SK-N-SH (cell line): ENCODE results near the gene GAB1.

ENCODE experiments used
- CHD2 ChIP-seq: fragments of 150-350 bp; IDR thresholded peaks from 2 replicates; pipeline ENCODE4 v1.6.1; 2018; ENCODE audit warnings: low read length; ENCODE audit not compliant: partially characterized antibody
- CTCF ChIP-seq: fragments of 200-600 bp; sonication (generic); IDR thresholded peaks from 2 replicates; pipeline ENCODE4 v1.6.1; 2017; ENCODE audit warnings: antibody characterized with exemption, mild to moderate bottlenecking, moderate library complexity
- EP300 ChIP-seq, 2 experiments: IDR thresholded peaks; 2 replicates each; pipeline versions ENCODE4 v1.4.0 to v1.6.1; 2012; ENCODE audit warnings: borderline replicate concordance in 1 of 2, low read depth in 1 of 2, low read length in 1 of 2
- EZH2phosphoT487 ChIP-seq: fragments of 200-600 bp; sonication (generic); IDR thresholded peaks from 2 replicates; pipeline ENCODE4 v1.6.1; 2017; ENCODE audit warnings: low read depth, mixed run types, mild to moderate bottlenecking, antibody characterized with exemption, moderate library complexity, borderline replicate concordance
- SMC3 ChIP-seq: IDR thresholded peaks from 2 replicates; pipeline ENCODE4 v1.6.1; 2012; ENCODE audit warnings: low read depth, low read length, improper control_type of control experiment
- TAF1 ChIP-seq: IDR thresholded peaks from 2 replicates; pipeline ENCODE4 v1.6.1; 2012; ENCODE audit warnings: low read depth, mild to moderate bottlenecking, low read length, moderate library complexity, borderline replicate concordance
- TCF12 ChIP-seq: IDR thresholded peaks from 2 replicates; pipeline ENCODE4 v1.4.0; 2012
- YY1 ChIP-seq: IDR thresholded peaks from 2 replicates; pipeline ENCODE4 v1.4.0; 2012; ENCODE audit warnings: low read depth, mild to moderate bottlenecking
- TF ChIP-seq, protein P1 (sequence below): IDR thresholded peaks from 2 replicates; pipeline ENCODE4; 2012

GRCh38 chr4:143455211-143455610 is 118.5 kb downstream of the GAB1 start:
- TF ChIP-seq CHD2 (no peak), CTCF (no peak), SMC3 (no peak), TCF12 (no peak), EZH2phosphoT487 (no peak), TAF1 (no peak), YY1 (no peak), EP300 (IDR thresholded peaks at IDR 0.05; ENCODE audit: borderline replicate concordance in 1 of 2, low read depth in 1 of 2, low read length in 1 of 2) (no peak)
- TF ChIP-seq, protein P1, sequence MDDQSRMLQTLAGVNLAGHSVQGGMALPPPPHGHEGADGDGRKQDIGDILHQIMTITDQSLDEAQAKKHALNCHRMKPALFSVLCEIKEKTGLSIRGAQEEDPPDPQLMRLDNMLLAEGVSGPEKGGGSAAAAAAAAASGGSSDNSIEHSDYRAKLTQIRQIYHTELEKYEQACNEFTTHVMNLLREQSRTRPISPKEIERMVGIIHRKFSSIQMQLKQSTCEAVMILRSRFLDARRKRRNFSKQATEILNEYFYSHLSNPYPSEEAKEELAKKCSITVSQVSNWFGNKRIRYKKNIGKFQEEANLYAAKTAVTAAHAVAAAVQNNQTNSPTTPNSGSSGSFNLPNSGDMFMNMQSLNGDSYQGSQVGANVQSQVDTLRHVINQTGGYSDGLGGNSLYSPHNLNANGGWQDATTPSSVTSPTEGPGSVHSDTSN, result no peak
